Activated gamma-delta T cell treated with Interleukin-2 at 50 U/mL for 16 hours (primary cell): Measurements from ENCODE around the gene WWTR1.

Source experiments
- DNase-seq: peaks from one replicate; pipeline ENCODE4 v3.0.0-alpha.2; 2020

Gene WWTR1

DNA sequence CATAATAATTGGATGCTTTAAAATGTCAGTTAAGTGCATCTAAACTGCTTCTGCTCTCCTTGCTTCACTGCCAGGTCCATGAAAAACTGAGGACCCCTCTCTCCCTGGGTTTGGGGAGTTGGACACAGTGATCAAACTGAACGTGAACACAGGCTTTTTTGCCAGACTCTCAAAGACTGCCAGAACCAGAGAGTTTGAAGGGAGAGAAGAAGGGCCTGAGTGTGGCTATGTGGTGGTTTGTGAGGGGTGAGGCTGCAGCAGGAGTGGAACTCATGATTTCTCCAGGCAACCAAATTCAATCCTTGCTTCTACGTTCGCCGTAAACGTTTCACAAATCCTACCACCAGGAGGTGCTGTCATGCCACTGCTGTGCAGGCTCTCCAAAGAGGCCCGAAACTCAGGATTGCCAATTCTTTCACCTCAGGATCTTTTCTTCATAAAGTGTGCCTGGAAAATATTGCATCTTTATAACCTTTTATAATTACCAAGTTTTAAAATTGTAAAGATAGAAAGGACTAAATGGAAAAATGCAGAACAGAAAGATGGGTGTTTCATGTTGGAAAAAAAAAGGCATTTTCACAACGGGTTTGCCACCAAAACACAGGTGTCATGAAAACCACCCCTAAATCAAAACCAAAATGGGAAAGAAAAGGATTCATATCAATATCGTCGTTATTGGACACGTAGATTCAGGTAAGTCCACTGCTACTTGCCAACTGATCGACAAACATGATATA lies 163.6 kb downstream of the WWTR1 start:
- peak; percentile 6 for DNase-seq

DNA sequence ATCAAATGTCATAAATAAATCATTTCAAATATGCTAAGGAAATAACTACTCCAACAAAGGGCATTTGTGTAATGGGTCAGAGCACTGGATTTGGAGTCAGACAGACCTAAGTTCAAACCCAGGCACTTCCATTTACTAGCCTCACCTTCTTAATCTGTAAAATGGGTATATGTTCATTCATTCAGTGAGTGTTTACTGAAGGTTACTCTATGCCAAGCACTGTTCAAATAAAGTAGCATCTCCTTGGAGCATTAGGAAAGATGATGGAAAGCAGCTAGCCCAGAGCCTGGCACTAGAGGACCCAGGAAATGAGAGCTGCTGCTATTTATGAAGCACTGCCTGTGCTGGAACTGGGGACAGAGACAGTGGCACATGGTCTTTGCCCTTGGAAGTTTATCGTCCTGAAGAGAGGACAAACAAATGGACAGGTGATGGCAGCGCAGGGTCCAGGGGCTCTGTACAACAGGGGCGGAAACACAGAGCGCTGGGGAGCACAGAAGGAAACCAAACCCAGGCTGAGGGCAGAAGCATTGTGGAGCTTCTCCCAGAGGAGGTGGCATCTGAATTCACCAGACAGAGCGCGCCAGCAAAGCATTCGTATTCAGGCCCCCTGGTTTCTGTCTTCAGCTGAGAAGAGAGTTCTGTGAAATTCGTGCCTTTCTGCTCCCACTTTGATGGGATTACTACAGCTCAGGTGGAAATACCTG lies 164.4 kb downstream of the WWTR1 start:
- DNase-seq, result no peak

DNA sequence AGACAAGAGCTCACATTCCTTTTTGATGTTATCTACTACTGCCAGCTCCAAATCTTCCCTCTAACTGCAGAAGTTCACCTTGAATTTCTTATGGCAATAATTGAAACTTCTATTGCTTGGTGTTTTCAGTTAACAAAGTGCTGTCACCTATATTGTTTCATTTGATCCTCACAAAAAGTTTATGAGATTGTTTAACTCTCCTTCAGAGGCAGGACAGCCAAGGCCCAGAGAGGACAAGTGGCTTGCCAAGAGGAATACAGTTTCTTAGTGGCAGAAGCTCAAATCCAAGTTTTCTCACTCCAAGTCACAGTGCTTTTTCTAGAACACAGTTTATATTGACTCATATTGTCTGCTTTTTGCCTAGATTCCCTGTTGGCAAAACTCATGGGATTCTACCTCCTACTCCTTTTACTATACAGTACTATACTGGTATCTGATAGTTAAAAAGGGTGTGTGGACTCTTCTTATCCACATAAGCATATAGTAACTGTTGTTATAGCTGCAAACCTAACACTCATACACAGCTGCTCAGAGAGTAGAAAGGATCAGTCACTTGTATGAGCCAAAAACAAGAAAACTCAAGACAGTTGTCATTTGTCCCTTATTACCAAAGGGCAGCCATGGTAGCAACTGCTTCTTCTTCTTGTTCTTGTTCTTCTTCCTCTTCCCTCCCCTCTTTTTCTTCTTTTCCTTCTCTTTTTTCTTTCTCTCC lies 167.4 kb downstream of the WWTR1 start:
- no peak for DNase-seq

DNA sequence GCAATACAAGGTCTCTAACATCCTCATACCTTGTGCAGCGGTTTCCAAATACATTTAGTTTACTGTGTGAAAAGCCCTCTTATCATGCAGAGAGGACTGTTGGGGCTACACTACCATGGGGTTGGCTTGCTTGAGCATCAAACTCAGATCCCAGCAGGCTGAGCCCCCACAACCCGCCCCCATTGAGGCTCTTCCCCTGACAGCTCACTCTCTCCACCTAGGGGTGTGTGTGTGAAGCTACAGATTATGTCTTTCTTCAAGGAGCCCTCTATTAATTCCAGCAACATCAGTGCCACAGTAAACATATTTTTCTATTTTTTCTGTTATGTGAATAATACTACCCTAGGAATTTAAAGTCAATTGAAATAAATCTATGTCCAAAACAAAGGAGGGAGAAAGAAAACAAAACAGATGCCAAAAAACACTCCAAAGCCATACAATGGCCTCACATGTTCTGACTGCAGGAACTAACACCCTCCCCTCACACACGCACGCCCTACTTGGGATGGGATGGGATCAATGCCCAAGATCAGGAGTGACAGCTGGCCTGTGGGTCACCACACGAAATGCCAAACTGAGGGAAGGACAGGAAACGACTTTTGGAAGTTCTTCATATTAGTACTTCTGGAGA lies 168.7 kb downstream of the WWTR1 start:
- no peak for DNase-seq

DNA sequence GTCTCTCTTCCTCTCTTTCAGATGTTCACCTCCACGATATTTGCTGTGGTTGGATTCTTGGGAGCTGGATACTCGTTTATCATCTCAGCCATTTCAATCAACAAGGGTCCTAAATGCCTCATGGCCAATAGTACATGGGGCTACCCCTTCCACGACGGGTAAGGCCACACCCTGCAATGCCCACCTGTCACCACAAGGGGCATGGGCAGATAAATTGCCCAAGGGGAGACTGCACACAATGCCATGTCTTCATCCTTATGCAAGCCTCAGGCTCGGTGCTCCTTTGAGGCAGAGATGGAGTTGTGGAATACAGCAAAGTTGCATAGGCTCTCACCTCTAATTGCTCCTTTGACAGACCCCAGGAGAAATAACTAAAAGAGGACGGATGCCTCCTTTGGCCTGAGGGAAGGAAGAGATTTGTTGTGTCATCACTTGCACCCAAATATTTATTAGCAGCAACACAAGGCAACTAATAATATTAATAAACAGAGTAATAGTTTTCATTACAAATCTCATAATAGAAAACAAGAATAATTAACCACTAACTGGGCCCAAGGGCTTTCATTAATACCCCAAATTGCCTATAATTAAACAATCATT lies 170.1 kb downstream of the WWTR1 start:
- peak; percentile 15 for DNase-seq

DNA sequence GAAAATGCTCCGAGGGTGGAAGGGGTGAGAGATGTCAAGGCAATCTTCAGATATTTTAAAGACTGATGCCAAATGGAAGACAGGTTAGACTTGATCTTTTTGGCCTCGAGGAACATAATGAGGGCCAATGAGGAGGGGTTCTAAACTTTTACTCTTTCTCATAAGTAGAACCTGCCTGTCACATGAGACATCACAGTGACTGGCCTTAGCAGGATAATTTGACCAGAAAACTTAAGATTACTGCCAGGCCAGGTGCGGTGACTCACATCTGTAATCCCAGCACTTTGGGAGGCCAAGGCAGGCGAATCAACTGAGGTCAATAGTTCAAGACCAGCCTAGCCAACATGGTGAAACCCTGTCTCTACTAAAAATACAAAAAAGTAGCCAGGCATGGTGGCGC lies 171.1 kb downstream of the WWTR1 start:
- DNase-seq, result no peak

DNA sequence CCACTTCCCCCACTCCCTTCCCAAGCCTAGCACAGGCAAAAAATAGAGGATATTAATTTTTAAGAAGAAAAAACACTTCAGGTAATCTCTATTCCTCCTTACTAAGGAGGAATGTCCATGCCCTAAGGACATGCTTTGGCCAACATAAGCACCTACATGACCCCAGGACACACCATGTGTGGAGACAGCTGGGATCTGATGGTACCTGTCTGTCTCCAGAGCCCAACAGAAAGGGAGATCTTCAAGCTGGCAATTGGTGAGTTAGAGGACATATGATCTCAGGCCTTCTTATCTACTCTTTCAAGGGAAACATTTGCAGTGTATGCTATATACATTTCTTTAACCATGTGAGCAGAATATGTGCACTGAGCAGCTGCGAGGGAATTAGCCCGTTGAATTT lies 176.3 kb downstream of the WWTR1 start:
- no peak for DNase-seq

DNA sequence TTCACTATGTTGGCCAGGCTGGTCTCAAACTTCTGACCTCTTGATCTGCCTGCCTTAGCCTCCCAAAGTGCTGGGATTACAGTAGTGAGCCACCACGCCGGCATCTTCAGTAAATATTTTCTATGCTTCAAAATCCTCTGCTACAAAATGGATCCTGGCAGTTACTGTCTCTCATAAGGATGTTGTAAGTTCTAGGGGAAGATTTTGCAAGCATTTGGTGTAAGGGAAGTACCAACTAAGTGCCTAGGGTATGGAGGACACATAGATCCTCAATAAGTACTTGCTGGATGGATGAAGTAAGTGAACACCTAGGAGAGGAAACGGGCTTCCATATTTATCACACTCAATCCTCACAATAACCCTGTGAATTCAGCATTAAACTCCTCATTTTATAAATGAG lies 176.8 kb downstream of the WWTR1 start:
- no peak for DNase-seq

DNA sequence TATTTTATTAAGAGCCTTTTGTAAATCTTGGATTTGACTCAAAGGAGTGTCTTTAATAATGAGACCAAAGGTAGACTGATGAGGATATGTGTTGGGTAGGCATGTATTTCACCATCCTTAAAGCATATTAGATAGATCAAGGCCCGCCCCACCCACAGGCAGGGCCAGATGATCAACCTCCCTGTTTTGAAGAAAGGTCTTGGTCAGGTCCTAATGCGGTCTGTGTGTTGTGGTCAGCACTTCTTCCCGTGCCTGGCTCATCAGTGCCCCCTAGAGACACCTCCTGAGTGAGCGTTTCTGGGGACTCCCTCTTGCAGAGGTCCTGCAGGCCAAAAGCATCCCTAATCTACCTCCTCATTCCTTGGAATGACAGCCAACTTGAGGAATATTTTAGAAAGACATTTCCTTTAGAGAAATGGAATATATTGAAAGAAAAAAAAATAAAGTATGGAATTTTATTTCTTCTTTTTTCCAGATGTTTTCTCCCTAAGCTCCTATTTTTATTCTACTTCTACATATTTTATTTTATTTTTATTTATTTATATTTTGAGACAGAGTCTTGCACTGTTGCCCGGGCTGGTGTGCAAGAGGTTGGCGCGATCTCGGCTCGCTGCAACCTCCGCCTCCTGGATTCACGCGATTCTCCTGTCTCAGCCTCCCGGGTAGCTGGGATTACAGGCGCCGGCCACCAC lies 177.4 kb downstream of the WWTR1 start:
- peak; percentile 9 for DNase-seq

DNA sequence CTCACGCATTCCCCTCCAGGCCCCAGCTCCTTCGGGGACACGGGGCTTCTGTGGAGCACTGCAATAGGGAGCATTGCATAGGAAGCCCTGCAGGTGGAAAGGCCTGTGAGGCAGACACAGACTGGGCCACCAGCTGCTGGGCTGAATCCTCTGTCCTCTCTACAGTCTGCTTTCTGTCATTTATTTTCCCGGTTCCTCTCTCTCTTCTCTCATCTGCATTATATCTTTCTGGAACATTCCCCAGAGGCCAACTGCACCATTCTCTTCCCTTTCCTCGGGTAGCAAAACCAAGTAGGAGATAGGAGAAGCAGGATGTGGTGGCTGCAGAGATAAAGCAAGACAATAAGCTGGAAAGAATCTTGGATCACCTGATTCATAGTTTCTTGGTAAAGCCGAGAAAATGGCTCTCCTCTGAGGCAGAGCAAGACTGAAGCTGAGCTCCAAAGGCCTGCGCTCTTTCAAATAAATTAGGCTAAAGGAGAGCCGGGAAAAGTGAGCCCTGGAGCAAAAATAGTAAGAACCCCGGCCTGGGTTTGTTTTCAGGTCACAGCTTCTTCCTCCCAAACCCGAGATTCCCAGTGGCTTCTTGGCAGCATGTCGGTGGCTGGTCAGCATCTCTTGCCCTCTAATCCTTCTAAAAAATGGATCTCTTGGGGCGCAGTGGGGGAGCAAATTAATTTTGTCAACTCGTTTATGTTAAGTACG lies 178.1 kb downstream of the WWTR1 start:
- no peak for DNase-seq

DNA sequence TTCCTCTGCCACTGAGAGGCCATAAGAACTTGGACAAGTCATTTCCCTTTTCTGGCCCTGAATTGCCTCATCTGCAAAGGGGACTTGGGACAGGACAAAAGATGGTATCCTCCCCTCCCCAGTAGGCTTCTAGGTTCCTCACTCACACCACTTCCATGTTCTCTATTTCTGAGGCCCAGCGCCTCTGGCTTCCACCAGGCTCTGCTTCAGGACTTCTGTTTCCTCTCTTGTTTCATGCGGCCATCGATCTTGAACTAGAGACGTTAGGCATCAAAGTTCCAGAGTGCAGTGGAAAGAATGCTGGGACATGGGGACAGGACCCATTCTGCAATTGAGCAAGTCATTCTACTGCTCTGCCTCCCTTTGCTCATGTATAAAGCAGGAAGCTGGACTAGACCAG lies 181.6 kb downstream of the WWTR1 start:
- DNase-seq, result no peak

DNA sequence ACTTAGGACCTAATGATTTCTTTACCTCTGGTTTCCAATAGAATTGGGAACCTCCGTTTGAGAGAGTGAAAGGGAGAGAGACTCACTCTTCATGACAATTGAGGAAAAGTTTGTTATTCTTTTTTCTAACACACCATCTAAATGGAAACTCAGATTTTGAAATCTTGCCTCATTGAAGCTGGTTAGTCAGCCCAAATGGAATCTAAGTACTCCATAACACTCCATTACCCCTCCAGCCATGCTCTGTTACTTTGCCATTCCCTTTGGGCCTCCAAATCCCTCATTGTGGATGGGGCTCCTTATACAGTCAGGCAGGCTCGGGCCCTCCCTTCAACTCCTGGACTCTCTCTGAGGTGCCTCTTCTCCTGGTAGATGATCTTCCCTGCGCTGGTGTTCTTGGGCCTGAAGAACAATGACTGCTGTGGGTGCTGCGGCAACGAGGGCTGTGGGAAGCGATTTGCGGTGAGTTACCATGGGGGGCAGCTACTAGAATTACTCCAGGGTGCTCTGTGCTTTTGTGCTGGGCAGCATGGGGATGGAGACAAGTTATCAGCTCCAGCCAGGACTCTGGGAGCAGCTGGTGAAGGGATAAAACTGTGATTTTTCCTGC lies 182.3 kb downstream of the WWTR1 start:
- no peak for DNase-seq

DNA sequence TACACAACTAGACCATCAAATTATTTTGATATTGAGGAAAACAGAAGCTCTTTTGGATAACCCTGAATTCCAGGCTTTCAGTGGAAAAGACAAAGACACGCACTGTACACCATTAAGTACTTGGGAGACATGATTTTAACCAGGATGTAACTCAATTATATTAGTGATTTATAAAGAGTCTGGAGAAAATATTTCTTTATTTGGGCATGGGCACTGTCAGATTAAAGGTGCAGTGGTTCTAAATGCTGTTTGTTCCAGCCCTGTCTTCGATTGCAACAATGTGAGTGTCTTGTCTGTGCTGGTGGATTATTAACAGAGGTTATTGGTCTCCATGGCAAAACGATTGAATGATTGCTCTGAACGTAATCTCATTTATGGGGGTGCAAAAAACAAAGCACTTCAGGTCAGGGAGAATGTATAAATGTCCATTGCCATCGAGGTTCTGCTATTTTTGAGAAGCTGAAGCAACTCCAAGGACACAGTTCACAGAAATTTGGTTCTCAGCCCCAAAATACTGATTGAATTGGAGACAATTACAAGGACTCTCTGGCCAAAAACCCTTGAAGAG lies 183.5 kb downstream of the WWTR1 start, which contains the start of gene TM4SF4:
TM4SF4 (plus strand) TSS at position 448 of the 568 bp plus-strand sequence. CDS start 181 bp downstream, outside the sequence.
- DNase-seq, result no peak

DNA sequence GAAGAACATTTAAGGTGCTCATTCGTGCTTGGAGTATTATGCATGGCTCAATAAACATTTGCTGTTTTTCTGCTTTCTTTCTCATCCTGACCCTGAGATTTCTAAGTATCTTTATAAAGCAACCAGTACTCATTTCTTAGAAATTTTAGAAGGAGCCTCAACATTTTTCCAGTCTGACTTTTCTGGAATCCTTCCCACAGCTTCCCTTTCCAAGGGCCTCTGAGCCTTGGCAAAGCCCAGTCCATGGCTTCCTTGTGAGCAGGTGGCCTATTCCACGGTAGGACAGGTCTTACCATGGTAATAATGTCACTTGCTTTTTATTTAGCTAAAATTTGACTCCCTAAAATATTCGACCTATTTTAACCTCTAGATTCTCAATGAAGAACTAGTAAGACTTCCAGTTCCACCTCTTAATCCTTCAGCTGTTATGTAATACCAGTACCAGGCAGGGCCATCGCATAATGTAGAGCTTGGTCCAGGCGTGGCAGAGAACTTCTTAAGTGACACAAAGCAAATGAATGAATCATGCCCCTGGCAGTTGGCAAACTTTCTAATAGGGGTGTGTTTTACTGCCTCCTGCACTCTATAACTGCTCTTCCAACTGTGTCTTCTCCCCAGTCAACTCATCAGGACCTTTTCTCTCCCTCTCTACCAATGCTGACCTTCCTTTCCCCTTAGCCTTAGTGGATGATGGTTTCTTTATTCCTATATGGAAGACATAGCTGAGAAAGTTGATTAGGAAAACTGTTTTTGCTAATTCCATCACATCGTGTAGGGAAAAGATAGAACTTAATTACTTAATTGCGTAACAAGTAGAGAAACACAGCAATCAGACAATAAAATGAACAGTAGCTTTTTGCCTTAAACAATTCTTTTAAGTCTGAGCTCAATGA lies 184.2 kb downstream of the WWTR1 start:
- no peak for DNase-seq

DNA sequence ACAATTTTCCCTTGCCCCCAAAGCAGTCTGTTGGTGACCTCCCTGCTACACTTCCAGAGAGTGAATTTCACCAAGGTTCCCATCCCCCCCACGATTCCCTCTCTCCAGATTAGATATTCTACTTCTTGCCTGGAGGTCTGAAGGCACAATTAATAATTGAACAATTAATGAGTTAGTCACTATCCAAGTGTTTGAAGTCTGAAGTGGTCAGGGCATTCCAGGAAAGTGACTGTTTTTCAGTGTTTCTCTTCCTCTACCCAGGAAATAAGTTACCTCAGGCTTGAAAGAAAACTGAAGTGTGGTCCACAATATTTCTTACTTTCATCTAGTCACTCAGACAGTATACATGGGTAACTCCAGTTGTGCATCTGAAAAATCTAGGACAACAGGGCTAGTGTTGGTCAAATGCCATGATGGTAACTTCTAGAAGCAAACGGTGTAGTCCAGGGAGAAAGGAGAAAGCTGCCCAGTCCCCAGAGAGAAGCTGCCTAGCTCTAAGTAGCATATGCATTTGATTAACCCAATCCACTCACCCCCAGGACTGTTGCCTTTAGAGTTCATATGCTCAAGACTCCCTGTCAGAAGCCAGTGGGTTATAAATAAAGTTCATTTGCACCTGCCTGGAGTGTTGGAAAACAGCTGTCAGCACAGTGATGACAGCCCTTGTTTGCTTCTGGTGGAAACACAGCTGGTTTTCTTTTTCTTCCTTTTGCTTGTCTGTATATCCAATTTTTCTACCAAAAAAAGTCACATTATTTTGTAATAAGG lies 185.6 kb downstream of the WWTR1 start:
- DNase-seq, result no peak

DNA sequence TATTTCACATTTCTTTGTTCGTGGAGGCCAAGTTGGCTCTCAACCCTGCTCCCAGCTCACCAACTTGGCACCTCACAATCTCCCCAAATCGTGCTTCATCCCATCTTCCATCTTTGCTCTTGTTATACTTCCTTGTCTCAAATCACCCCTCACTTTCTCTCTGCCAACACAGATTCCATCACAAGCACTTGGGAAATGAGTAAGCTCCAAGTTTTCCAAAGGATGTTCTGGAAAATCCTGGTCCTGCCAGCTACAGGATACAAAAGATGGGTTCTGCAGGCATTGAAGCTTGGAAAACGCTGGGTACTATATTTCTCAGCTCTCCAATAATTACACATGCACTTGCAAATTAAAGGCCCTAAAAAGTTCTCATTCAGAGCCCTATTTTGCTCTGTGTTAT lies 187.4 kb downstream of the WWTR1 start:
- no peak for DNase-seq

DNA sequence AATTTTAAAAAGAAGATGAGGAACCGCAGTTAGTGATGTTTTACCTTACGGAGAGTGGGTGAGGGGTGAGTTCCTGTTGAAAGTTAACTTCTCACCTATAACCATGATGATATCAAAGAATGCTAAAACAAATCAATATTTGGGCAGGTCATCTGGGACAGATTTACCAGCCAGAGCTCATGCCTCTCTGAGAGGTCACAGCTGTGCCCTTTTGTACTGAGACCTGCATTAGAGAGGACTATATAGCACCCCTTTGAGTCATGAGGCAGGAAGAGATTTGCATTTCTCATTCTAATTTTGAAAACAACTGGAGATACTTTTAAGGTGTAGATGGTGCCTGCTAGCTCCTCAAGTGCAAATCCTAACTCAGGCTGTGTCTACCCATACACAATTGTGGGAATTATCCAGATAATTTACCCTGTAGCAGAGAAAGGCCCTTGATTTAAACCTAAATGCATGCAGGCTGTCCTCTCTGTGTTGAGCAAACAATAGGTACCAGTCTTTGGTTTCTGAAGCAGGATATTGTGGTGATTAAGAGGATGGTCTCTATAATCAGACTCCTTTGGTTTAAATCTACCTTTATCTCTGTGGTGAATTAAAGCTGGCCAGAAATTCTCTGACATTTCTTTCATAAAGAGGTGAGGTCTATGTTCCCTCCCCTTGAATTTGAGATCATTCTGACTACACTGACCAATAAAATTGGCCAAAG lies 189.2 kb downstream of the WWTR1 start:
- no peak for DNase-seq
